Neural cell (in vitro differentiated cells): ENCODE measurements around the gene ZMAT3.

Source experiments
- CTCF ChIP-seq: fragments of 450-650 bp; IDR thresholded peaks from 2 replicates; pipeline ENCODE4 v1.5.1; 2014; ENCODE audit warnings: antibody characterized with exemption, mild to moderate bottlenecking, moderate library complexity; ENCODE audit not compliant: poor library complexity, severe bottlenecking
- EP300 ChIP-seq: fragments of 450-650 bp; conservative IDR thresholded peaks from 2 replicates; pipeline ENCODE4 v1.6.1; 2014; ENCODE audit warnings: antibody characterized with exemption, mild to moderate bottlenecking, moderate library complexity; ENCODE audit not compliant: poor library complexity, severe bottlenecking
- EZH2 ChIP-seq: fragments of 200-600, 300-800 bp; shearing (Covaris generic), sonication (generic); IDR thresholded peaks from 2 replicates; pipeline ENCODE4 v1.6.1; 2014; ENCODE audit warnings: antibody characterized with exemption, low read length, borderline replicate concordance, mild to moderate bottlenecking; ENCODE audit not compliant: insufficient read depth, poor library complexity, severe bottlenecking
- MXI1 ChIP-seq: fragments of 450-650 bp; conservative IDR thresholded peaks from 2 replicates; pipeline ENCODE4 v1.6.1; 2014; ENCODE audit warnings: antibody characterized with exemption, mild to moderate bottlenecking; ENCODE audit not compliant: poor library complexity, severe bottlenecking
- RAD21 ChIP-seq: fragments of 450-650 bp; conservative IDR thresholded peaks from 2 replicates; pipeline ENCODE4 v1.6.1; 2014; ENCODE audit warnings: antibody characterized with exemption, mild to moderate bottlenecking, moderate library complexity
- REST ChIP-seq: IDR thresholded peaks from 2 replicates; pipeline ENCODE4 v1.6.1; 2012; ENCODE audit warnings: borderline replicate concordance
- TAF1 ChIP-seq: IDR thresholded peaks from 2 replicates; pipeline ENCODE4 v1.6.1; 2012; ENCODE audit warnings: low read depth

- TF ChIP-seq CTCF, result no peak
- no peak for TF ChIP-seq EZH2
- TF ChIP-seq TAF1, result no peak
- no peak for TF ChIP-seq RAD21
- no peak for TF ChIP-seq EP300
- TF ChIP-seq REST, result no peak
- TF ChIP-seq MXI1, result no peak
Observed at GRCh38 chr3:179071027-179071322, 634 bp downstream of the ZMAT3 start.
